Liver (tissue), 9 donors: ENCODE measurements around the gene EXOC6. TPM values are rescaled to one million over a fixed set of nuclear protein-coding genes. Genes with fewer than 3 reads are reported as not detected.

Source experiments
- DNase-seq: peaks from one replicate; pipeline ENCODE4 v3.0.0-alpha.2; 2017; ENCODE audit warnings: low spot score
- H3K27ac ChIP-seq, 2 donors: one replicate each; pipeline ENCODE4 v1.7.0; 2013; ENCODE audit warnings: inconsistent platforms in 2 of 2, low read length in 2 of 2, control low read depth in 1 of 2, low read depth in 1 of 2, mild to moderate bottlenecking in 1 of 2
- H3K27me3 ChIP-seq, 4 donors: one replicate each; pipeline versions ENCODE4 v1.6.1 to v1.7.0; 2013; ENCODE audit warnings: low read length in 3 of 4, inconsistent platforms in 1 of 4, mild to moderate bottlenecking in 1 of 4, moderate library complexity in 1 of 4; ENCODE audit not compliant: control insufficient read depth in 4 of 4, insufficient read depth in 4 of 4
- H3K36me3 ChIP-seq, 4 donors: one replicate each; pipeline versions ENCODE4 v1.6.1 to v1.7.0; 2013; ENCODE audit warnings: low read length in 3 of 4, mild to moderate bottlenecking in 3 of 4, low read depth in 1 of 4, moderate library complexity in 1 of 4; ENCODE audit not compliant: control insufficient read depth in 4 of 4, insufficient read depth in 3 of 4
- H3K4me1 ChIP-seq, 4 donors: one replicate each; pipeline versions ENCODE4 v1.6.1 to v1.7.0; 2013; ENCODE audit warnings: low read length in 3 of 4, mild to moderate bottlenecking in 3 of 4, moderate library complexity in 1 of 4; ENCODE audit not compliant: control insufficient read depth in 4 of 4, insufficient read depth in 4 of 4
- H3K4me3 ChIP-seq, 3 donors: one replicate each; pipeline versions ENCODE4 v1.6.1 to v1.7.0; 2013; ENCODE audit warnings: low read length in 3 of 3, control low read depth in 1 of 3, low read depth in 1 of 3, mild to moderate bottlenecking in 1 of 3
- H3K9ac ChIP-seq, 2 donors: one replicate each; pipeline ENCODE4 v1.7.0; 2013; ENCODE audit warnings: low read length in 2 of 2, mild to moderate bottlenecking in 2 of 2, moderate library complexity in 2 of 2, control low read depth in 1 of 2, low read depth in 1 of 2
- H3K9me3 ChIP-seq, 4 donors: one replicate each; pipeline versions ENCODE4 v1.6.1 to v1.7.0; 2013; ENCODE audit warnings: low read length in 3 of 4; ENCODE audit not compliant: control insufficient read depth in 4 of 4
- ATF3 ChIP-seq: IDR thresholded peaks from 2 replicates; pipeline ENCODE4 v1.6.1; 2016; ENCODE audit warnings: antibody characterized with exemption
- EGR1 ChIP-seq, 2 donors: IDR thresholded peaks; 2 replicates each; pipeline ENCODE4 v1.6.1; 2016 to 2018; ENCODE audit warnings: antibody characterized with exemption in 2 of 2, low read depth in 2 of 2
- FOXA1 ChIP-seq: IDR thresholded peaks from 2 replicates; pipeline ENCODE4 v1.6.1; 2016; ENCODE audit warnings: antibody characterized with exemption
- FOXA2 ChIP-seq: IDR thresholded peaks from 2 replicates; pipeline ENCODE4 v1.6.1; 2016; ENCODE audit warnings: antibody characterized with exemption
- GABPA ChIP-seq, 2 donors: IDR thresholded peaks in 1 of 2; conservative IDR thresholded peaks in 1 of 2; 2 replicates each; pipeline ENCODE4 v1.6.1; 2016; ENCODE audit warnings: antibody characterized with exemption in 2 of 2, mild to moderate bottlenecking in 1 of 2, moderate library complexity in 1 of 2
- HNF4A ChIP-seq, 2 donors: conservative IDR thresholded peaks; 2 replicates each; pipeline ENCODE4 v1.6.1; 2016; ENCODE audit warnings: antibody characterized with exemption in 2 of 2, mild to moderate bottlenecking in 2 of 2
- HNF4G ChIP-seq: IDR thresholded peaks from 2 replicates; pipeline ENCODE4 v1.6.1; 2016; ENCODE audit warnings: antibody characterized with exemption
- JUND ChIP-seq, 2 donors: IDR thresholded peaks; 2 replicates each; pipeline ENCODE4 v1.6.1; 2016; ENCODE audit warnings: antibody characterized with exemption in 2 of 2
- NR2F2 ChIP-seq: IDR thresholded peaks from 2 replicates; pipeline ENCODE4 v1.6.1; 2016; ENCODE audit warnings: antibody characterized with exemption
- RAD21 ChIP-seq, 2 donors: IDR thresholded peaks; 2 replicates each; pipeline ENCODE4 v1.6.1; 2016; ENCODE audit warnings: antibody characterized with exemption in 2 of 2, mild to moderate bottlenecking in 2 of 2
- RXRA ChIP-seq, 2 donors: IDR thresholded peaks; 2 replicates each; pipeline ENCODE4 v1.6.1; 2017 to 2018; ENCODE audit warnings: antibody characterized with exemption in 2 of 2, mild to moderate bottlenecking in 1 of 2
- SP1 ChIP-seq: IDR thresholded peaks from 2 replicates; pipeline ENCODE4 v1.6.1; 2018; ENCODE audit warnings: antibody characterized with exemption, mild to moderate bottlenecking
- TAF1 ChIP-seq: conservative IDR thresholded peaks from 2 replicates; pipeline ENCODE4 v1.6.1; 2016; ENCODE audit warnings: antibody characterized with exemption, mild to moderate bottlenecking
- YY1 ChIP-seq: IDR thresholded peaks from 2 replicates; pipeline ENCODE4 v1.6.1; 2016; ENCODE audit warnings: antibody characterized with exemption, mild to moderate bottlenecking
- ZBTB33 ChIP-seq: IDR thresholded peaks from 2 replicates; pipeline ENCODE4 v1.6.1; 2016; ENCODE audit warnings: antibody characterized with exemption
- WGBS: extraction: QIAGEN DNeasy Blood & Tissue Kit; methylation state at CpG from one replicate; pipeline ENCODE4 v1.1.7; 2013; 5-methylcytosine and 5-hydroxymethylcytosine counted together
- polyA plus RNA-seq, 2 donors: library from polyadenylated mRNA; stranded (reverse) in 1 of 2; unstranded in 1 of 2; fragments of 200-250 nt in 1 of 2; fragments of >200 nt in 1 of 2; fragmentation: Nextera tagmentation in 1 of 2; extraction: Ambion mirVana in 1 of 2; gene quantifications; one replicate each; pipeline versions ENCODE4 v1.2.1 to v1.2.3, GENCODE V29; 2013 to 2015
- total RNA-seq, 2 donors: library from RNA; depleted of rRNA; stranded (reverse); fragments of >200 nt; gene quantifications; one replicate each; pipeline ENCODE4 v1.2.3, GENCODE V29; 2014
- TF ChIP-seq, protein P1 (sequence below): fragments of 150-350 bp; IDR thresholded peaks from 2 replicates; pipeline ENCODE4 v1.5.1; 2017; ENCODE audit warnings: improper control_type of control experiment, low read depth, low read length; ENCODE audit not compliant: missing input control
- TF ChIP-seq, protein P2 (sequence below): IDR thresholded peaks from 2 replicates; pipeline ENCODE4 v1.6.1; 2016; ENCODE audit warnings: antibody characterized with exemption
- TF ChIP-seq, protein P3 (sequence below): IDR thresholded peaks from 2 replicates; pipeline ENCODE4 v1.6.1; 2016; ENCODE audit warnings: antibody characterized with exemption, mild to moderate bottlenecking
- donor health status: healthy.
- donor health status: healthy.
- donor health status: healthy.
- donor health status: healthy.
- donor health status: healthy.

The EXOC6 gene
- total and polyA plus RNA-seq, 4 donors: 6.5 to 35.4 (median 8.4) TPM

DNA sequence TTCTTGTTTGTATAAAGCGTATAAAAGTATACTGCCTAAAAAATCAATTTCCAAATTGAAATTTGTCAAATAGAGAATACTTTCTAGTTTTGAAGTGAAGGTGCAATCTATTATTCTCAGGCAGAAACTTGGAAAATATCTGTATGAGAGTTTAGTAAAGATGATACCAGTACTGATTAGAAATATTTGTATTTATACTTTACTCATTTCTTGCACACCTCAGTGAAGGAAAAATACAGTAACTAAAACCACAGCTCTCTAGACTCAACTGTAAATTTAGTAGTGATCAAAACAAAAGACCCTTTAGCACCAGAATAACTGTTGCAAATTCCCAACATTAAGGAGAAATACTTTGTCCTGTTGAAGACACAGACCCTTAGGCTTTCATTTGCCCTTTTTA, 140.9 kb downstream of the EXOC6 start:
- no peaks in the 10 kb centered on the region for H3K4me1 ChIP-seq
- no peaks in the 10 kb centered on the region for H3K27me3 ChIP-seq
- no peaks in the 10 kb centered on the region for H3K36me3 ChIP-seq
- no peaks in the 10 kb centered on the region for H3K9me3 ChIP-seq
- no peak for TF ChIP-seq HNF4G
- no peak for TF ChIP-seq HNF4A (conservative IDR thresholded peaks at IDR 0.05)
- no peak for TF ChIP-seq GABPA (IDR thresholded peaks at IDR 0.05 in 1 of 2, conservative IDR thresholded peaks at IDR 0.05 in 1 of 2)
- TF ChIP-seq JUND (IDR thresholded peaks at IDR 0.05): no peak
- TF ChIP-seq ZBTB33: no peak
- no peak for TF ChIP-seq NR2F2
- no peak for TF ChIP-seq FOXA1
- no peak for TF ChIP-seq FOXA2
- TF ChIP-seq, protein P1, sequence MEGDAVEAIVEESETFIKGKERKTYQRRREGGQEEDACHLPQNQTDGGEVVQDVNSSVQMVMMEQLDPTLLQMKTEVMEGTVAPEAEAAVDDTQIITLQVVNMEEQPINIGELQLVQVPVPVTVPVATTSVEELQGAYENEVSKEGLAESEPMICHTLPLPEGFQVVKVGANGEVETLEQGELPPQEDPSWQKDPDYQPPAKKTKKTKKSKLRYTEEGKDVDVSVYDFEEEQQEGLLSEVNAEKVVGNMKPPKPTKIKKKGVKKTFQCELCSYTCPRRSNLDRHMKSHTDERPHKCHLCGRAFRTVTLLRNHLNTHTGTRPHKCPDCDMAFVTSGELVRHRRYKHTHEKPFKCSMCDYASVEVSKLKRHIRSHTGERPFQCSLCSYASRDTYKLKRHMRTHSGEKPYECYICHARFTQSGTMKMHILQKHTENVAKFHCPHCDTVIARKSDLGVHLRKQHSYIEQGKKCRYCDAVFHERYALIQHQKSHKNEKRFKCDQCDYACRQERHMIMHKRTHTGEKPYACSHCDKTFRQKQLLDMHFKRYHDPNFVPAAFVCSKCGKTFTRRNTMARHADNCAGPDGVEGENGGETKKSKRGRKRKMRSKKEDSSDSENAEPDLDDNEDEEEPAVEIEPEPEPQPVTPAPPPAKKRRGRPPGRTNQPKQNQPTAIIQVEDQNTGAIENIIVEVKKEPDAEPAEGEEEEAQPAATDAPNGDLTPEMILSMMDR: no peak
- TF ChIP-seq ATF3: no peak
- no peak overlapping the region for H3K9ac ChIP-seq
- H3K4me3 ChIP-seq: no peak overlapping the region
- WGBS: 97% methylated on average over 1 of the region's 1 CpG
- no peak overlapping the region for H3K27ac ChIP-seq
- no peak for DNase-seq

- H3K36me3 ChIP-seq: no peaks in the 10 kb centered on the region
- no peaks in the 10 kb centered on the region for H3K9me3 ChIP-seq
- no peaks in the 10 kb centered on the region for H3K4me1 ChIP-seq
- no peak for DNase-seq
- 69% methylated on average over 1 of the region's 1 CpG for WGBS
- no peaks in the 10 kb centered on the region for H3K27me3 ChIP-seq
- no peak overlapping the region for H3K4me3 ChIP-seq
- H3K27ac ChIP-seq: no peak overlapping the region
- TF ChIP-seq, protein P2, sequence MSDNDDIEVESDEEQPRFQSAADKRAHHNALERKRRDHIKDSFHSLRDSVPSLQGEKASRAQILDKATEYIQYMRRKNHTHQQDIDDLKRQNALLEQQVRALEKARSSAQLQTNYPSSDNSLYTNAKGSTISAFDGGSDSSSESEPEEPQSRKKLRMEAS: no peak
- no peak for TF ChIP-seq JUND (IDR thresholded peaks at IDR 0.05)
- TF ChIP-seq GABPA (IDR thresholded peaks at IDR 0.05 in 1 of 2, conservative IDR thresholded peaks at IDR 0.05 in 1 of 2): no peak
- no peak for TF ChIP-seq FOXA1
- TF ChIP-seq YY1: no peak
- TF ChIP-seq TAF1: no peak
- TF ChIP-seq, protein P3, sequence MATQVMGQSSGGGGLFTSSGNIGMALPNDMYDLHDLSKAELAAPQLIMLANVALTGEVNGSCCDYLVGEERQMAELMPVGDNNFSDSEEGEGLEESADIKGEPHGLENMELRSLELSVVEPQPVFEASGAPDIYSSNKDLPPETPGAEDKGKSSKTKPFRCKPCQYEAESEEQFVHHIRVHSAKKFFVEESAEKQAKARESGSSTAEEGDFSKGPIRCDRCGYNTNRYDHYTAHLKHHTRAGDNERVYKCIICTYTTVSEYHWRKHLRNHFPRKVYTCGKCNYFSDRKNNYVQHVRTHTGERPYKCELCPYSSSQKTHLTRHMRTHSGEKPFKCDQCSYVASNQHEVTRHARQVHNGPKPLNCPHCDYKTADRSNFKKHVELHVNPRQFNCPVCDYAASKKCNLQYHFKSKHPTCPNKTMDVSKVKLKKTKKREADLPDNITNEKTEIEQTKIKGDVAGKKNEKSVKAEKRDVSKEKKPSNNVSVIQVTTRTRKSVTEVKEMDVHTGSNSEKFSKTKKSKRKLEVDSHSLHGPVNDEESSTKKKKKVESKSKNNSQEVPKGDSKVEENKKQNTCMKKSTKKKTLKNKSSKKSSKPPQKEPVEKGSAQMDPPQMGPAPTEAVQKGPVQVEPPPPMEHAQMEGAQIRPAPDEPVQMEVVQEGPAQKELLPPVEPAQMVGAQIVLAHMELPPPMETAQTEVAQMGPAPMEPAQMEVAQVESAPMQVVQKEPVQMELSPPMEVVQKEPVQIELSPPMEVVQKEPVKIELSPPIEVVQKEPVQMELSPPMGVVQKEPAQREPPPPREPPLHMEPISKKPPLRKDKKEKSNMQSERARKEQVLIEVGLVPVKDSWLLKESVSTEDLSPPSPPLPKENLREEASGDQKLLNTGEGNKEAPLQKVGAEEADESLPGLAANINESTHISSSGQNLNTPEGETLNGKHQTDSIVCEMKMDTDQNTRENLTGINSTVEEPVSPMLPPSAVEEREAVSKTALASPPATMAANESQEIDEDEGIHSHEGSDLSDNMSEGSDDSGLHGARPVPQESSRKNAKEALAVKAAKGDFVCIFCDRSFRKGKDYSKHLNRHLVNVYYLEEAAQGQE: no peak
- no peak for TF ChIP-seq FOXA2
- no peak for TF ChIP-seq HNF4A (conservative IDR thresholded peaks at IDR 0.05)
- no peak for TF ChIP-seq ATF3
- no peak for TF ChIP-seq EGR1 (IDR thresholded peaks at IDR 0.05; ENCODE audit: low read depth in 2 of 2)
- no peak for TF ChIP-seq HNF4G
- no peak for TF ChIP-seq SP1
- no peak for TF ChIP-seq ZBTB33
- TF ChIP-seq, protein P1: no peak
- TF ChIP-seq NR2F2: no peak
- TF ChIP-seq RXRA (IDR thresholded peaks at IDR 0.05): no peak
- TF ChIP-seq RAD21 (IDR thresholded peaks at IDR 0.05): no peak
- no peak overlapping the region for H3K9ac ChIP-seq
Measured at GRCh38 chr10:92990615-92991014, 142.3 kb downstream of the EXOC6 start.
